ENCODE data around the gene KRT35. TPM values are rescaled to one million over a fixed set of nuclear protein-coding genes. Genes with fewer than 3 reads are reported as not detected.

The KRT35 gene
- total and polyA plus RNA-seq, 2 of the 13 experiments (the other 11 are each of a cell fraction or from before 2014, with no cell fraction given), result not detected

DNA sequence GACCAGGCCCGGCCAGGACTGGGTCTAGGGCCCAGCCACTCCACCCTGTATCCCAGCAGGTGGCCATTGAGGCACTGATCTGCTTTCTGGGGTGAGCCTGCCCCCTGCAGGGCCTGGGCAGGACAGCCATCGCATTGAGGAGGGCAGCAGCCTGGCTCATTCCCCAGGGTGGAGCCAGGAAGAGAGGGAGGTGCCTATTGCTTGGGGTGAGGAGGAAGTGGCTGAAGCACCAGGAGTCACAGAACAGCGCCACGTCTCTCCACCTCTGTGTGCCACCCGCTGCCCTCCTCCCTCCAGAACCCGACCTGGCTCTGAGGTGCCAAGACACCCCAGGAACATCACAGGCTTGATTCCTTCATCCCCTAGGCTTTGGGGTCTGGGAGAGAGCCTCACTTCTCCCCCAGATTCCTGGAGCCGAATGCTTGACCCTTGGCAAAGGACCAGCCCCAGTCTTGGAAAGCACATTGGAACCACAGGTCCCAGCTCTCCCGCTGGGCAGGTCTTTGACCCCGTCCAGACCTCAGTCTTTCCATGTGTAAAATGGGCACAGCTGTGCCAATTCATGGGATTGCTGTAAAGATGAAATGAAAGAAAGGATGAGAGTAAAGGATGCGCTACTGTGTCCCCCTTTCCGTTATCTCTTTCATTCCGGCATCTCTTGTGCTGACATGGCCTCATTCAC lies 16.0 kb upstream of the KRT35 start:
- ChIA-PET CTCF (ENCODE audit: low intra/inter-chr PET ratio, low total read pairs) (interaction anchor here (0.6 to 1.4 kb wide), 3 partner anchors 10 to 587 kb away, joined by 3 to 5 read pairs (median 4); no protein-coding TSS in a partner anchor), POLR2A (no interaction called here)
- 43% methylated on average over 8 of the region's 12 CpGs for WGBS (ENCODE audit: low lambda C conversion rate)
- H3K36me3 ChIP-seq (replicated peaks in 1 of 2; ENCODE audit: control insufficient read depth in 1 of 2, insufficient read depth in 2 of 2, low read length in 2 of 2), result no peaks in the 10 kb centered on the region
- peak overlapping the region in 1 of 3 experiments; percentile 37; a peak in 1 of 6 replicates for H3K4me3 ChIP-seq (replicated peaks in 1 of 3; ENCODE audit: insufficient read depth in 1 of 3, low read depth in 2 of 3, low read length in 3 of 3)
- no peaks in the 10 kb centered on the region for H3K79me2 ChIP-seq (ENCODE audit: insufficient read depth, low read length)
- H3K27ac ChIP-seq (ENCODE audit: extremely low read length, insufficient read depth, low read length), result no peak overlapping the region
- H3K9ac ChIP-seq (ENCODE audit: insufficient read depth, low read depth, low read length), result no peak overlapping the region
- H3K27me3 ChIP-seq (ENCODE audit: control insufficient read depth in 1 of 2, insufficient read depth in 2 of 2, low read length in 2 of 2), result peaks cover 5 to 33% of the 10 kb centered on the region in 2 experiments; a peak in 4 of 5 replicates
- H3K4me1 ChIP-seq (ENCODE audit: insufficient read depth, low read length), result peaks cover 18% of the 10 kb centered on the region
- intact Hi-C loops (cut with micrococcal nuclease; ENCODE audit: unreplicated experiment), result no loop called here
- no peaks in the 10 kb centered on the region for H4K20me1 ChIP-seq (ENCODE audit: insufficient read depth, low read length)
- no TSS peak for BruUV-seq (replicated peaks)
- peak; percentile 95 for ATAC-seq
- H2AFZ ChIP-seq (ENCODE audit: low read length), result peak overlapping the region; percentile 50
- DNase-seq (ENCODE audit: low spot score), result peak; percentile 86
- in situ Hi-C loops (cut with HindIII; ENCODE audit: extremely low pct_ligation_motif_present, low pct_unique_long_range_greater_than_20kb), result no loop called here
- H3K9me3 ChIP-seq (ENCODE audit: low read length), result no peaks in the 10 kb centered on the region
- FAIRE-seq, result peak; percentile 89
- peak overlapping the region; percentile 57 for H3K4me2 ChIP-seq (ENCODE audit: low read depth, low read length)
- TF ChIP-seq JUND (CRISPR knock-in tag; IDR thresholded peaks at IDR 0.05), result no peak
- TF ChIP-seq, protein P1, sequence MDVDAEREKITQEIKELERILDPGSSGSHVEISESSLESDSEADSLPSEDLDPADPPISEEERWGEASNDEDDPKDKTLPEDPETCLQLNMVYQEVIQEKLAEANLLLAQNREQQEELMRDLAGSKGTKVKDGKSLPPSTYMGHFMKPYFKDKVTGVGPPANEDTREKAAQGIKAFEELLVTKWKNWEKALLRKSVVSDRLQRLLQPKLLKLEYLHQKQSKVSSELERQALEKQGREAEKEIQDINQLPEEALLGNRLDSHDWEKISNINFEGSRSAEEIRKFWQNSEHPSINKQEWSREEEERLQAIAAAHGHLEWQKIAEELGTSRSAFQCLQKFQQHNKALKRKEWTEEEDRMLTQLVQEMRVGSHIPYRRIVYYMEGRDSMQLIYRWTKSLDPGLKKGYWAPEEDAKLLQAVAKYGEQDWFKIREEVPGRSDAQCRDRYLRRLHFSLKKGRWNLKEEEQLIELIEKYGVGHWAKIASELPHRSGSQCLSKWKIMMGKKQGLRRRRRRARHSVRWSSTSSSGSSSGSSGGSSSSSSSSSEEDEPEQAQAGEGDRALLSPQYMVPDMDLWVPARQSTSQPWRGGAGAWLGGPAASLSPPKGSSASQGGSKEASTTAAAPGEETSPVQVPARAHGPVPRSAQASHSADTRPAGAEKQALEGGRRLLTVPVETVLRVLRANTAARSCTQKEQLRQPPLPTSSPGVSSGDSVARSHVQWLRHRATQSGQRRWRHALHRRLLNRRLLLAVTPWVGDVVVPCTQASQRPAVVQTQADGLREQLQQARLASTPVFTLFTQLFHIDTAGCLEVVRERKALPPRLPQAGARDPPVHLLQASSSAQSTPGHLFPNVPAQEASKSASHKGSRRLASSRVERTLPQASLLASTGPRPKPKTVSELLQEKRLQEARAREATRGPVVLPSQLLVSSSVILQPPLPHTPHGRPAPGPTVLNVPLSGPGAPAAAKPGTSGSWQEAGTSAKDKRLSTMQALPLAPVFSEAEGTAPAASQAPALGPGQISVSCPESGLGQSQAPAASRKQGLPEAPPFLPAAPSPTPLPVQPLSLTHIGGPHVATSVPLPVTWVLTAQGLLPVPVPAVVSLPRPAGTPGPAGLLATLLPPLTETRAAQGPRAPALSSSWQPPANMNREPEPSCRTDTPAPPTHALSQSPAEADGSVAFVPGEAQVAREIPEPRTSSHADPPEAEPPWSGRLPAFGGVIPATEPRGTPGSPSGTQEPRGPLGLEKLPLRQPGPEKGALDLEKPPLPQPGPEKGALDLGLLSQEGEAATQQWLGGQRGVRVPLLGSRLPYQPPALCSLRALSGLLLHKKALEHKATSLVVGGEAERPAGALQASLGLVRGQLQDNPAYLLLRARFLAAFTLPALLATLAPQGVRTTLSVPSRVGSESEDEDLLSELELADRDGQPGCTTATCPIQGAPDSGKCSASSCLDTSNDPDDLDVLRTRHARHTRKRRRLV (CRISPR knock-in tag; IDR thresholded peaks at IDR 0.05), result no peak
- TF ChIP-seq, protein P2, sequence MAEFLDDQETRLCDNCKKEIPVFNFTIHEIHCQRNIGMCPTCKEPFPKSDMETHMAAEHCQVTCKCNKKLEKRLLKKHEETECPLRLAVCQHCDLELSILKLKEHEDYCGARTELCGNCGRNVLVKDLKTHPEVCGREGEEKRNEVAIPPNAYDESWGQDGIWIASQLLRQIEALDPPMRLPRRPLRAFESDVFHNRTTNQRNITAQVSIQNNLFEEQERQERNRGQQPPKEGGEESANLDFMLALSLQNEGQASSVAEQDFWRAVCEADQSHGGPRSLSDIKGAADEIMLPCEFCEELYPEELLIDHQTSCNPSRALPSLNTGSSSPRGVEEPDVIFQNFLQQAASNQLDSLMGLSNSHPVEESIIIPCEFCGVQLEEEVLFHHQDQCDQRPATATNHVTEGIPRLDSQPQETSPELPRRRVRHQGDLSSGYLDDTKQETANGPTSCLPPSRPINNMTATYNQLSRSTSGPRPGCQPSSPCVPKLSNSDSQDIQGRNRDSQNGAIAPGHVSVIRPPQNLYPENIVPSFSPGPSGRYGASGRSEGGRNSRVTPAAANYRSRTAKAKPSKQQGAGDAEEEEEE (CRISPR knock-in tag; IDR thresholded peaks at IDR 0.05; ENCODE audit: borderline replicate concordance), result no peak
- TF ChIP-seq, protein P3, sequence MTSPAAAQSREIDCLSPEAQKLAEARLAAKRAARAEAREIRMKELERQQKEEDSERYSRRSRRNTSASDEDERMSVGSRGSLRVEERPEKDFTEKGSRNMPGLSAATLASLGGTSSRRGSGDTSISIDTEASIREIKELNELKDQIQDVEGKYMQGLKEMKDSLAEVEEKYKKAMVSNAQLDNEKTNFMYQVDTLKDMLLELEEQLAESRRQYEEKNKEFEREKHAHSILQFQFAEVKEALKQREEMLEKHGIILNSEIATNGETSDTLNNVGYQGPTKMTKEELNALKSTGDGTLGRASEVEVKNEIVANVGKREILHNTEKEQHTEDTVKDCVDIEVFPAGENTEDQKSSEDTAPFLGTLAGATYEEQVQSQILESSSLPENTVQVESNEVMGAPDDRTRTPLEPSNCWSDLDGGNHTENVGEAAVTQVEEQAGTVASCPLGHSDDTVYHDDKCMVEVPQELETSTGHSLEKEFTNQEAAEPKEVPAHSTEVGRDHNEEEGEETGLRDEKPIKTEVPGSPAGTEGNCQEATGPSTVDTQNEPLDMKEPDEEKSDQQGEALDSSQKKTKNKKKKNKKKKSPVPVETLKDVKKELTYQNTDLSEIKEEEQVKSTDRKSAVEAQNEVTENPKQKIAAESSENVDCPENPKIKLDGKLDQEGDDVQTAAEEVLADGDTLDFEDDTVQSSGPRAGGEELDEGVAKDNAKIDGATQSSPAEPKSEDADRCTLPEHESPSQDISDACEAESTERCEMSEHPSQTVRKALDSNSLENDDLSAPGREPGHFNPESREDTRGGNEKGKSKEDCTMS (CRISPR knock-in tag; conservative IDR thresholded peaks at IDR 0.05), result no peak
- TF ChIP-seq HDAC1 (CRISPR knock-in tag; IDR thresholded peaks at IDR 0.05), result no peak
- no peak for TF ChIP-seq ADNP (CRISPR knock-in tag; IDR thresholded peaks at IDR 0.05)
- TF ChIP-seq MAFK (conservative IDR thresholded peaks at IDR 0.05 in 1 of 2, IDR thresholded peaks at IDR 0.05 in 1 of 2; ENCODE audit: low read length in 2 of 2), result no peak
- no peak for TF ChIP-seq ATM (IDR thresholded peaks at IDR 0.05; ENCODE audit: borderline replicate concordance)
- TF ChIP-seq, protein P4, sequence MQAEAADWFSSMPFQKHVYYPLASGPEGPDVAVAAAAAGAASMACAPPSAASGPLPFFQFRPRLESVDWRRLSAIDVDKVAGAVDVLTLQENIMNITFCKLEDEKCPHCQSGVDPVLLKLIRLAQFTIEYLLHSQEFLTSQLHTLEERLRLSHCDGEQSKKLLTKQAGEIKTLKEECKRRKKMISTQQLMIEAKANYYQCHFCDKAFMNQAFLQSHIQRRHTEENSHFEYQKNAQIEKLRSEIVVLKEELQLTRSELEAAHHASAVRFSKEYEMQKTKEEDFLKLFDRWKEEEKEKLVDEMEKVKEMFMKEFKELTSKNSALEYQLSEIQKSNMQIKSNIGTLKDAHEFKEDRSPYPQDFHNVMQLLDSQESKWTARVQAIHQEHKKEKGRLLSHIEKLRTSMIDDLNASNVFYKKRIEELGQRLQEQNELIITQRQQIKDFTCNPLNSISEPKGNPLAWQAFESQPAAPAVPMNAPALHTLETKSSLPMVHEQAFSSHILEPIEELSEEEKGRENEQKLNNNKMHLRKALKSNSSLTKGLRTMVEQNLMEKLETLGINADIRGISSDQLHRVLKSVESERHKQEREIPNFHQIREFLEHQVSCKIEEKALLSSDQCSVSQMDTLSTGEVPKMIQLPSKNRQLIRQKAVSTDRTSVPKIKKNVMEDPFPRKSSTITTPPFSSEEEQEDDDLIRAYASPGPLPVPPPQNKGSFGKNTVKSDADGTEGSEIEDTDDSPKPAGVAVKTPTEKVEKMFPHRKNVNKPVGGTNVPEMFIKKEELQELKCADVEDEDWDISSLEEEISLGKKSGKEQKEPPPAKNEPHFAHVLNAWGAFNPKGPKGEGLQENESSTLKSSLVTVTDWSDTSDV (CRISPR knock-in tag; IDR thresholded peaks at IDR 0.05), result no peak
- no peak for TF ChIP-seq ZNF616 (CRISPR knock-in tag; IDR thresholded peaks at IDR 0.05; ENCODE audit: low read depth)
- TF ChIP-seq TBP (CRISPR knock-in tag; IDR thresholded peaks at IDR 0.05), result no peak
